ENCODE measurements around the gene UBAC2.

The UBAC2 gene

GRCh38 chr13:99258210-99258860 is 57.7 kb downstream of the UBAC2 start, which contains the start of gene GPR18:
Gene GPR18, minus strand, starts transcription at chr13:99258379. Its CDS starts 2,507 bp downstream, at chr13:99255872.
- DNase-seq (ENCODE audit: low read depth) = no peak
- no peak within 1 kb of the TSS for H3K4me3 ChIP-seq (ENCODE audit: control insufficient read depth, low read depth, low read length)
- TF ChIP-seq CTCF (IDR thresholded peaks at IDR 0.05; ENCODE audit: control insufficient read depth, insufficient read depth, low read depth, low read length, missing control alignments) = no peak

DNA sequence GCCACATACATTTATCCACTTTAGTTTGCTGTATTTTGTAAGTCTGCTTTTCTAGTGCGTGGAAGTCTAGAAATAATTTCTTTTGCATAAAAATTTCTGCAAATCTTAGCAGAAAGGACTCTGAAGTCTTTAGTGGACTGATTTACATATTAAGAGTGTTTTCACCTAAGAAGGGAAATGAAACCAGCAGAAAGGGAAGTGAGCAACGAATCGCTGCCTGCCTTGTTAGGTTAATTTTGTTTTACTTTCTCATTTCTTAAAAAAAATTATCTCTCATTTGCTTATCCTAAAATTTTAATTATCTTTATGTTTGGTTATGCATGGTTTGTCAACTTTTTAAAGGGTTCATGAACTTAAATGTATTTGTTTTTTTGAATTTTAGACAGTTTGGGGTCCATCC is 58.3 kb downstream of the UBAC2 start:
- TF ChIP-seq CTCF (IDR thresholded peaks at IDR 0.05; ENCODE audit: control insufficient read depth, insufficient read depth, low read depth, low read length, missing control alignments) = no peak
- no peak overlapping the region for H3K4me3 ChIP-seq (ENCODE audit: control insufficient read depth, low read depth, low read length)
- no peak for DNase-seq (ENCODE audit: low read depth)

- no peak for DNase-seq (ENCODE audit: low read depth)
- H3K4me3 ChIP-seq (ENCODE audit: control insufficient read depth, low read depth, low read length) = no peak overlapping the region
- no peak for TF ChIP-seq CTCF (IDR thresholded peaks at IDR 0.05; ENCODE audit: control insufficient read depth, insufficient read depth, low read depth, low read length, missing control alignments)
Measured at GRCh38 chr13:99260216-99260615, 59.6 kb downstream of the UBAC2 start.

- DNase-seq (ENCODE audit: low read depth) = no peak
- H3K4me3 ChIP-seq (ENCODE audit: control insufficient read depth, low read depth, low read length) = no peak overlapping the region
- no peak for TF ChIP-seq CTCF (IDR thresholded peaks at IDR 0.05; ENCODE audit: control insufficient read depth, insufficient read depth, low read depth, low read length, missing control alignments)
Measured at GRCh38 chr13:99261059-99261458, 60.4 kb downstream of the UBAC2 start.

DNA sequence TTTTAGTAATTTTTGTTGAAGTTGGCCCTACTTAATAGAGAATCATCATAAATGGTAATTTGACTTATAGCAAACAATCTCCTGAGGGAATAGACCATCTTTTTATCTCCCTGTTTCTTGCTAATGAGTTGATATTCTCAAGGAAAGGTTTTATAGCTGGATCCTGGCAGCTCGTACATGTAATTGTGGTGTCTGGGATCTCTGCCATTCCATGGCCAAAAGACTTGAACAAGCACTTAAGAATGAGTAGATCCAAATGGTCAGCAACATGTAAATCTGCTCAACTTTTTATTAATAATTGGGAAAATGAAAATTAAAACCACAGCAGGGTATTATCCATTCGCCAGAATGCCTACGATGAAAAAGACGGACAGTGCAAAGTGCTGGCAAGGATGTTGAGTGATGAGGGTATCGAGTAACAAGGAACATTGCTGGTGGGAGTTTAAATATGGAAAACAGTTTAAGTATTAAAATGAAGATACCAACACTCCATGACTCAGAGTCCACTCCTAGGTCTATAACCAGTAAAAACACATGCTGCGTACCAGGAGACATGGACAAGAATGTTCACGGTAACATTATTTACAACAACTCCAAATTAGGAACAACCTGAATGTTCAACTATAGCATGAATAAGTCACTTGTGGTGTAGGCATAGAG is 62.6 kb downstream of the UBAC2 start:
- H3K4me3 ChIP-seq (ENCODE audit: control insufficient read depth, low read depth, low read length) = no peak overlapping the region

GRCh38 chr13:99264051-99264450 is 63.4 kb downstream of the UBAC2 start:
- TF ChIP-seq CTCF (IDR thresholded peaks at IDR 0.05; ENCODE audit: control insufficient read depth, insufficient read depth, low read depth, low read length, missing control alignments) = no peak
- no peak overlapping the region for H3K4me3 ChIP-seq (ENCODE audit: control insufficient read depth, low read depth, low read length)
- DNase-seq (ENCODE audit: low read depth) = no peak

More for the DNA sequence above, 62.6 kb downstream of the UBAC2 start:
- no peak for TF ChIP-seq CTCF (IDR thresholded peaks at IDR 0.05; ENCODE audit: control insufficient read depth, insufficient read depth, low read depth, low read length, missing control alignments)
- no peak for DNase-seq (ENCODE audit: low read depth)

Measured in AG09309 (cell line).